GM23338 (cell line): ENCODE results near the gene MUC5B. TPM values are rescaled to one million over a fixed set of nuclear protein-coding genes. Genes with fewer than 3 reads are reported as not detected.
"Not testable (repeated sequence)": the region's sequence is repeated elsewhere in the genome, so short reads cannot be mapped to it uniquely, and the experiment has no call there.

ENCODE experiments used
- ATAC-seq: fragments of 200-7000 bp; cut with Tn5 transposase; 3 replicates; pipeline ENCODE4 v1.9.1; 2020
- DNase-seq: peaks from one replicate; pipeline ENCODE4 v3.0.0-alpha.2; 2015; ENCODE audit warnings: low spot score
- H2AFZ ChIP-seq: fragments of 200-600 bp; sonication (generic); 2 replicates; pipeline ENCODE4 v1.8.0; 2016; ENCODE audit warnings: antibody characterized with exemption, mild to moderate bottlenecking, moderate library complexity
- H3F3A ChIP-seq: fragments of 200-600 bp; sonication (generic); replicated peaks from 2 replicates; pipeline ENCODE4 v1.8.0; 2017; ENCODE audit warnings: antibody characterized with exemption, mixed run types, low read depth
- H3K27ac ChIP-seq: fragments of 200-600 bp; sonication (generic); 2 replicates; pipeline ENCODE4 v1.6.1; 2016; ENCODE audit warnings: low read depth
- H3K27me3 ChIP-seq: fragments of 200-600 bp; sonication (generic); 2 replicates; pipeline ENCODE4 v1.8.0; 2016; ENCODE audit warnings: mild to moderate bottlenecking, mixed run types, moderate library complexity; ENCODE audit not compliant: insufficient read depth
- H3K36me3 ChIP-seq: fragments of 200-600 bp; sonication (generic); 2 replicates; pipeline ENCODE4 v1.8.0; 2016; ENCODE audit warnings: mild to moderate bottlenecking; ENCODE audit not compliant: insufficient read depth
- H3K4me1 ChIP-seq: fragments of 200-600 bp; sonication (generic); 2 replicates; pipeline ENCODE4 v1.8.0; 2016; ENCODE audit warnings: mild to moderate bottlenecking, moderate library complexity; ENCODE audit not compliant: insufficient read depth
- H3K4me2 ChIP-seq: fragments of 200-600 bp; sonication (generic); 2 replicates; pipeline ENCODE4 v1.7.1; 2017; ENCODE audit warnings: mixed run types
- H3K4me3 ChIP-seq: fragments of 200-600 bp; sonication (generic); 2 replicates; pipeline ENCODE4 v1.6.1; 2016; ENCODE audit warnings: mixed run types
- H3K79me2 ChIP-seq: fragments of 200-600 bp; sonication (generic); replicated peaks from 2 replicates; pipeline ENCODE4 v1.8.0; 2017; ENCODE audit warnings: mild to moderate bottlenecking; ENCODE audit not compliant: insufficient read depth
- H3K9me2 ChIP-seq: fragments of 200-600 bp; sonication (generic); 2 replicates; pipeline ENCODE4 v1.8.0; 2017; ENCODE audit not compliant: insufficient read depth
- H4K20me1 ChIP-seq: fragments of 200-600 bp; sonication (generic); replicated peaks from 2 replicates; pipeline ENCODE4 v1.8.0; 2017; ENCODE audit warnings: mild to moderate bottlenecking; ENCODE audit not compliant: insufficient read depth
- H3K27ac Mint-ChIP-seq: 2 replicates; pipeline ENCODE4 v1.8.0; 2020; ENCODE audit warnings: inconsistent platforms, mild to moderate bottlenecking, moderate library complexity, mixed read lengths
- H3K27me3 Mint-ChIP-seq: 3 replicates; pipeline ENCODE4 v1.8.0; 2022; ENCODE audit warnings: low read depth, mild to moderate bottlenecking, moderate library complexity, mixed read lengths, inconsistent platforms; ENCODE audit not compliant: insufficient read depth, poor library complexity
- H3K36me3 Mint-ChIP-seq: 3 replicates; pipeline ENCODE4 v1.8.0; 2021; ENCODE audit warnings: low read depth, mild to moderate bottlenecking, inconsistent platforms, moderate library complexity, mixed read lengths
- H3K4me1 Mint-ChIP-seq: 3 replicates; pipeline ENCODE4 v1.8.0; 2020; ENCODE audit warnings: mild to moderate bottlenecking, inconsistent platforms, mixed read lengths
- H3K4me3 Mint-ChIP-seq: 3 replicates; pipeline ENCODE4 v1.8.0; 2021; ENCODE audit warnings: moderate library complexity, mild to moderate bottlenecking, inconsistent platforms, mixed read lengths
- H3K9me3 Mint-ChIP-seq: 3 replicates; pipeline ENCODE4 v1.8.0; 2020; ENCODE audit warnings: moderate library complexity, mild to moderate bottlenecking, inconsistent platforms, mixed read lengths
- ZNF462 ChIP-seq: fragments of 250-450 bp; sonication (Bioruptor Pico); IDR thresholded peaks from 2 replicates; pipeline ENCODE4 v1.5.0; 2020; ENCODE audit warnings: mild to moderate bottlenecking, moderate library complexity
- polyA plus RNA-seq: library from polyadenylated mRNA; unstranded; fragments of >200 nt; fragmentation: Nextera tagmentation; extraction: Ambion mirVana; gene quantifications from 2 replicates; pipeline ENCODE4 v1.2.1, GENCODE V29; 2016
- total RNA-seq: library from RNA; depleted of rRNA; stranded (reverse); fragments of >200 nt; shearing (Covaris generic); gene quantifications from 2 replicates; pipeline ENCODE4 v1.2.3, GENCODE V29; 2014

MUC5B gene
- total and polyA plus RNA-seq, 2 experiments from 2014 or later, result 0.18 to 0.90 TPM

- no peak for TF ChIP-seq ZNF462 (CRISPR knock-in tag)
These were observed at the start of gene MUC5B (continued) for GRCh38 chr11:1222491-1223345.

GRCh38 chr11:1173396-1173795, 49.5 kb upstream of the MUC5B start:
- H2AFZ ChIP-seq, H3K27ac ChIP-seq, H3K27me3 ChIP-seq, H3K27me3 Mint-ChIP-seq, DNase-seq, H3K4me3 ChIP-seq, H3K27ac Mint-ChIP-seq, H3K79me2 ChIP-seq, H4K20me1 ChIP-seq, H3K36me3 ChIP-seq, H3K4me1 ChIP-seq, H3K9me2 ChIP-seq, H3K4me3 Mint-ChIP-seq, ATAC-seq, H3K4me2 ChIP-seq, H3F3A ChIP-seq, H3K4me1 Mint-ChIP-seq: not testable (repeated sequence)
- Mint-ChIP-seq H3K9me3 (peaks cover 36% of the 10 kb centered on the region), H3K36me3 (peaks cover 11% of the 10 kb centered on the region)
